Ascending aorta (tissue), 2 donors: ENCODE data around the gene CSTPP1. TPM values are rescaled to one million over a fixed set of nuclear protein-coding genes. Genes with fewer than 3 reads are reported as not detected.

Source experiments
- DNase-seq, 2 donors: peaks; one replicate each; pipeline ENCODE4 v3.0.0-alpha.2; 2019; ENCODE audit warnings: low spot score in 2 of 2
- H3K27ac ChIP-seq, 2 donors: fragments of 200-600 bp; sonication (generic); one replicate each; pipeline ENCODE4 v1.5.1; 2016 to 2017; ENCODE audit warnings: mild to moderate bottlenecking in 1 of 2
- H3K27me3 ChIP-seq: fragments of 200-600 bp; sonication (generic); one replicate; pipeline ENCODE4 v1.5.1; 2017
- H3K36me3 ChIP-seq, 2 donors: fragments of 200-600 bp; sonication (generic); one replicate each; pipeline ENCODE4 v1.5.1; 2016
- H3K4me1 ChIP-seq, 2 donors: fragments of 200-600 bp; sonication (generic); one replicate each; pipeline ENCODE4 v1.5.1; 2016 to 2017; ENCODE audit warnings: mild to moderate bottlenecking in 1 of 2
- H3K4me3 ChIP-seq, 2 donors: fragments of 200-600 bp; sonication (generic); one replicate each; pipeline ENCODE4 v1.5.1; 2016 to 2017; ENCODE audit warnings: mild to moderate bottlenecking in 1 of 2
- H3K9me3 ChIP-seq, 2 donors: fragments of 200-600 bp; sonication (generic); one replicate each; pipeline ENCODE4 v1.5.1; 2016
- intact Hi-C: fragments of 100-400 bp; cut with DNase I; formaldehyde crosslinking; loops from one replicate; pipeline ENCODE4 v1.15.1; 2023
- total RNA-seq: library from RNA; depleted of rRNA; stranded (reverse); fragments of >200 nt; gene quantifications from one replicate; pipeline ENCODE4 v1.1.0, GENCODE V29; 2016
- TF ChIP-seq, protein P1 (sequence below), 3 experiments: fragments of 200-600 bp in 2 of 3; fragments of 450-650 bp in 1 of 3; sonication (generic) in 2 of 3; IDR thresholded peaks; one replicate each; pipeline ENCODE4 v1.5.1; 2016 to 2019; ENCODE audit warnings: antibody characterized with exemption in 3 of 3, mild to moderate bottlenecking in 1 of 3, moderate library complexity in 1 of 3

The CSTPP1 gene
- total RNA-seq, 1 donor from 2014 or later = 16.6 TPM

DNA sequence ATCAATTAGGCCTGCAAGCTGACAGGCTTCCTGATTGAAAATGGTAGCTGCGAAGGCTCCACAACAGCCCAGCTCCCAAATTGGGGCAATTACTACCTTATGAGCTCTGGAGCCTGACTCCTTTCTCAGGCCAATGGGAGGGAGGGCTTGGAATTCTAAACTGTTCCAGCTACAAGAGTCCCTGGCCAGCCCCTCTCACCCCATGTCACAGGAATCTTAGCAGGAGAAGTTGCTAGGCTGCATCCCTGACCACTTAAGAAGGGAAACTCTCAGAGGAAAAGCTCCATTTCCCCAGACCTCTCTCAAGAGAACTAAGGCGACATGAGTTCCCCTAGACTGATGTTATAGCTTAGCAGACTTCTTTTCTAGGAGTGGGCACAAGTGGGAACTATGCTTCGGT, 23.1 kb upstream of the CSTPP1 start:
- Histone ChIP-seq H3K27ac (no peak overlapping the region), H3K9me3 (no peaks in the 10 kb centered on the region), H3K27me3 (no peaks in the 10 kb centered on the region), H3K36me3 (no peaks in the 10 kb centered on the region), H3K4me3 (no peak overlapping the region), H3K4me1 (peaks cover 8% of the 10 kb centered on the region in 2 donors)
- DNase-seq = no peak
- TF ChIP-seq, protein P1, sequence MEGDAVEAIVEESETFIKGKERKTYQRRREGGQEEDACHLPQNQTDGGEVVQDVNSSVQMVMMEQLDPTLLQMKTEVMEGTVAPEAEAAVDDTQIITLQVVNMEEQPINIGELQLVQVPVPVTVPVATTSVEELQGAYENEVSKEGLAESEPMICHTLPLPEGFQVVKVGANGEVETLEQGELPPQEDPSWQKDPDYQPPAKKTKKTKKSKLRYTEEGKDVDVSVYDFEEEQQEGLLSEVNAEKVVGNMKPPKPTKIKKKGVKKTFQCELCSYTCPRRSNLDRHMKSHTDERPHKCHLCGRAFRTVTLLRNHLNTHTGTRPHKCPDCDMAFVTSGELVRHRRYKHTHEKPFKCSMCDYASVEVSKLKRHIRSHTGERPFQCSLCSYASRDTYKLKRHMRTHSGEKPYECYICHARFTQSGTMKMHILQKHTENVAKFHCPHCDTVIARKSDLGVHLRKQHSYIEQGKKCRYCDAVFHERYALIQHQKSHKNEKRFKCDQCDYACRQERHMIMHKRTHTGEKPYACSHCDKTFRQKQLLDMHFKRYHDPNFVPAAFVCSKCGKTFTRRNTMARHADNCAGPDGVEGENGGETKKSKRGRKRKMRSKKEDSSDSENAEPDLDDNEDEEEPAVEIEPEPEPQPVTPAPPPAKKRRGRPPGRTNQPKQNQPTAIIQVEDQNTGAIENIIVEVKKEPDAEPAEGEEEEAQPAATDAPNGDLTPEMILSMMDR (IDR thresholded peaks at IDR 0.05) = no peak
- intact Hi-C loops = loop anchor here (10.0 kb wide), 1 partner anchor 501 kb away; no protein-coding TSS in a partner anchor

DNA sequence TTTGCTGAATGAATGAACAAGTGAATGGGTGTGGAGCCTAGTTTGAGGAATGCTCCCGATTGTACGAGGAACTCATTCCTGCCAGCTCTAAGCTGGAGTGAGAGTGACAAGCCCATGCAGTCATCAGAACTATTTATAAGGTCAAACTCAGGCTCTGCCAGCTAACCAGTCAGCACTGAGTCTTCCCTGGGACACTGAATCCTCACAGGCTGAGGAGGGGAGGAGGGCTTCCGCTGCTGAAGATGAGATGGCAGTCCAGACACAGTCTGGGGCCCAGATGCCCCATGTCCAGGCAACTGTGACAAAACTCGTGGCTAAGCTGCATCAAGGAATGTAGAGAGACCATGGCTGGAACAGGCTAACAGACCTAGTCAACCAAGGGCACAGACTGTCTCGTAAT, 22.2 kb upstream of the CSTPP1 start:
- peak overlapping the region in 1 of 2 donors; percentile 0 for H3K27ac ChIP-seq
- H3K9me3 ChIP-seq = no peaks in the 10 kb centered on the region
- no peak overlapping the region for H3K4me3 ChIP-seq
- no peak for DNase-seq
- intact Hi-C loops = loop anchor here (10.0 kb wide), 1 partner anchor 500 kb away; no protein-coding TSS in a partner anchor
- peaks cover 8 to 9% of the 10 kb centered on the region in 2 donors for H3K4me1 ChIP-seq
- TF ChIP-seq, protein P1 (IDR thresholded peaks at IDR 0.05) = no peak
- no peaks in the 10 kb centered on the region for H3K36me3 ChIP-seq
- H3K27me3 ChIP-seq = no peaks in the 10 kb centered on the region

DNA sequence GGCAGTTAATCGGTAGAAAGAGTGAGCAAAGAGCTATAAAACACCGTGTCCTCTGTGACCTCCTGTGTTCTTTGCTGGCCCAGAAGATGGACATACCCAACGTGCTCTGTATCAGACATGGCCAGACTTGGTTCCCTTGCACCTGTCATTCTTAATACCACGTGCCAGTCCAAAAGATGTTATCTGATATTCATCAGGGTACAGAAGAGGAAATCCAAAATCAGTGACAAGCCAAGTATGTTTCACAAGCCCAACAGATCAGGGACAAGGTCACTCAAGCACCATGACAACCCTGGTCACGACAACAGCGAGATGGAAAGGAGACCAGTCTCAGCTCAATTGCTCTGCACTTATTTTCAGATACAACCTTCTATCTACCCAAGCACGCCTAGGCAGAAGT, 21.7 kb upstream of the CSTPP1 start:
- no peaks in the 10 kb centered on the region for H3K27me3 ChIP-seq
- no peaks in the 10 kb centered on the region for H3K36me3 ChIP-seq
- H3K4me1 ChIP-seq = peaks cover 8 to 13% of the 10 kb centered on the region in 2 donors
- H3K27ac ChIP-seq = no peak overlapping the region
- H3K9me3 ChIP-seq = no peaks in the 10 kb centered on the region
- TF ChIP-seq, protein P1 (IDR thresholded peaks at IDR 0.05) = no peak
- intact Hi-C loops = loop anchor here (10.0 kb wide), 1 partner anchor 500 kb away; no protein-coding TSS in a partner anchor
- no peak overlapping the region for H3K4me3 ChIP-seq
- no peak for DNase-seq

DNA sequence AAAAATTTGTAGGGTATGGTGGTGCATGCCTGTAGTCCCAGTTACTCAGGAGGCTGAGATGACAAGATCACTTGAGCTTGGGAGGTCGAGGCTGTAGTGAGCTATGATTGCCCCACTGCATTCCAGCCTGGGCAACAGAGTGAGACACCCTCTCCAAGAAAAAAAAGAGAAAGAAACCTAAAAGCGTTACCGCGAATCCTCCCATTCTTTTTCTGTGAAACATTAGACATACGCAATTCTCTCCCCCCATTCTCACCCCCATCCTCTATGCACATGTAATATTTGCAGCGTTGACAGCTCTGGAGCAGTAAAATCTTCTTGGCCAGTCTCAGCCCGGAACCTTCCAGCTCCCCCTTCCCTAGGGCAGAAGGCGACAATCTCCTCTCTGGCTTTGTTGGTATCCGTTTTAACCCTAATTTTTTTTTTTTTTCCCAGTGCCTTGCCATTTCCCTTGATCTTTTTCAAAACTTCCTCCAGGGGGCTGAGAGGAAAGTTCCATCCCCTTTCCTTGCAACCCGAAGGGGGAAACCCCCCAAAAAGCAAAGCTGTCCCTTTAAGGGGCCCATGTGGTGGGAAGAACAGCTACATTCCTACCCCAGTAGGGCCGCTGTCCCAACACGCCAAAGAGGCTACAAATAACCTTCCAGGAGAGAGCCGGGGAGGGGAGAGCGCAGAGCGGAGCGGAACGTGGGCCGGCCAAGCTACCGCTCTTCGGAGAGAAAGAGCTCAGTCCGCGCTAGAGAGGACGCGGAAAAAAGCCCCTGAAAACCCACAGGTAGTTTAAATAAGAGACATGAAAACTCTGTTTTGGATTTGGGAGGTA, 20.1 kb upstream of the CSTPP1 start:
- Histone ChIP-seq H3K27ac (peak overlapping the region; percentile 34 to 58), H3K36me3 (no peaks in the 10 kb centered on the region), H3K4me1 (peaks cover 8 to 13% of the 10 kb centered on the region in 2 donors), H3K4me3 (peak overlapping the region; percentile 78 to 89), H3K9me3 (no peaks in the 10 kb centered on the region), H3K27me3 (no peaks in the 10 kb centered on the region)
- intact Hi-C loops = loop anchor here (10.0 kb wide), 1 partner anchor 498 kb away; no protein-coding TSS in a partner anchor
- peak in 1 of 2 donors; percentile 81 for DNase-seq
- TF ChIP-seq, protein P1 (IDR thresholded peaks at IDR 0.05) = peak in 1 of 3 experiments; percentile 18

DNA sequence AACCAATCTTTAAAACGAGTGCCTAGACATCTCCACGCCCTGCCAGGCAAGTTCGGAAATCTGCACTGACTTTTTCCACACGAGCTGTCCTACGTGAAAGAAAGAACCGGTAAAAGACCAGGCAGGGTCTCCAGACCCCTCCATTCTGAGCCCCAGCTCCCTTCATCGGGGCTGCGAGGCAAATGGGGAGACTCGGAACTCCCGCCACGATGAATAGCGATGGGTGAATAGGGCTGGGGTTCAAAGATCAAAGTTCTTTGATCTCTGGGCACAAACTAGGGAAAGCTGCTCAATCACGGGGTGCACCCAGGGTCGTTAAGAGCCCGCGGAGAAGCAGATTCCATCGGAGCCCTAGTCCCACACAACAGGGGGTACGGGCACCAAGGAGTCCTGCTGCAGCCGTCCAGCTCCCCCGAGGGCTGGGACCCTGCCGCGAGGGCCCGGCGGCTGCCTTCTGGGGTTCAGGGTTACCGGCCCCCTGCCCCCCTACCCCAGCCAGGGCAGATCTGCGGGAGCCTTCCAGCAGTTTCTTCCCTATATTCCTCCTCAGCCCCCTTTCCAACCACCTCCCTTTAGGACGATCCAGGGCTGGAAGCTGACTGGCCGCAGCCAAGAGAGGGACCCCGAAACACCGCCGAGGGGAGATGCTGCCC, 19.3 kb upstream of the CSTPP1 start:
- H3K27ac ChIP-seq = peak overlapping the region; percentile 34 to 58
- peaks cover 8 to 13% of the 10 kb centered on the region in 2 donors for H3K4me1 ChIP-seq
- no peak for DNase-seq
- H3K4me3 ChIP-seq = peak overlapping the region; percentile 78 to 89
- no peaks in the 10 kb centered on the region for H3K27me3 ChIP-seq
- no peaks in the 10 kb centered on the region for H3K36me3 ChIP-seq
- H3K9me3 ChIP-seq = no peaks in the 10 kb centered on the region
- intact Hi-C loops = loop anchor here (10.0 kb wide), 1 partner anchor 498 kb away; no protein-coding TSS in a partner anchor
- TF ChIP-seq, protein P1 (IDR thresholded peaks at IDR 0.05) = no peak
